ENCODE data around the gene VIPR2. TPM values are rescaled to one million over a fixed set of nuclear protein-coding genes. Genes with fewer than 3 reads are reported as not detected.

Gene VIPR2, protein sequence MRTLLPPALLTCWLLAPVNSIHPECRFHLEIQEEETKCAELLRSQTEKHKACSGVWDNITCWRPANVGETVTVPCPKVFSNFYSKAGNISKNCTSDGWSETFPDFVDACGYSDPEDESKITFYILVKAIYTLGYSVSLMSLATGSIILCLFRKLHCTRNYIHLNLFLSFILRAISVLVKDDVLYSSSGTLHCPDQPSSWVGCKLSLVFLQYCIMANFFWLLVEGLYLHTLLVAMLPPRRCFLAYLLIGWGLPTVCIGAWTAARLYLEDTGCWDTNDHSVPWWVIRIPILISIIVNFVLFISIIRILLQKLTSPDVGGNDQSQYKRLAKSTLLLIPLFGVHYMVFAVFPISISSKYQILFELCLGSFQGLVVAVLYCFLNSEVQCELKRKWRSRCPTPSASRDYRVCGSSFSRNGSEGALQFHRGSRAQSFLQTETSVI
- total RNA-seq, result 2.8 TPM

DNA sequence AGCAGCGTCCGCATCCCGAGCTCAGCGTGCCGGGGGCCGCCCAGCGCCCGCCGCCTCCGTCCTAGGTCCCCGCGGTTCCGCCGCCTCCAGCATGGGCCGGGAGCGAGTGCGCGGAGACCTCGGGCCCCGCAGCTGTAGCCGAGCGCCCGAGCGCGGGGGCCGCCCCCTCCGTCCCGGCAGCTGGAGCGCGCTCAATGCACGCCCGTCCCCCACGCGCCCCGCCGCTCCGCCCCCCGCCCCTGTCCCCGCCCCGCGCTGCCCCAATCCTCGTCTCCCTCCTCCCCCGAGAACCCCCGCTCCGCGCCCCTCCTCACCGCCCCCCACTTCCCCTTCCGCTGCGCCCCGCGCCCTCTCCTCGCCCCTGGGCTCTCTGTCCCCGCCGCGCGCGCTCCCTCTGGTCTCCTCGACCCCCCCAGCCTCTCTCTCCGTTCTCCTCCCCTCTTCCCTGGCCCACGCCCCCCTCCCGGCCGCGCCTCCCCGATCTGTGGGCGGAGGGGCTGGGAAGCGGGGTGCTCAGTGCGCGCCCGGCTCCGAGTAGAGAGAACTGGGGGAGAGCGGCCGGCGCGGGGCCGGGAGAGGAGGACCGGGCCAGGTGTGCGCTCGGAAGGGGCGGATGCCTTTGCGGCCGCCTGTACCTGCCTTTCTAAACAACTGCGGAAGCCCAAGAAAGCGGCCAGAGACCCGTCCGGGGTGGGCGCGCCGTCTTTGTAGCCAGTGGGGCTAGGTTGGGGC, at the start of gene VIPR2:
VIPR2 (minus strand) TSS at position 110 of the 732 bp plus-strand sequence; CDS start at position 14, 96 bp downstream.

Measured in diencephalon (tissue), 1 donor.